HFF-Myc (cell line): ENCODE results near the gene ZNF211.

Experiments
- DNase-seq: peaks from one replicate; pipeline ENCODE4 v3.0.0-alpha.2; 2011; ENCODE audit warnings: low read depth; ENCODE audit errors: extremely low read depth
- H3K4me3 ChIP-seq: replicated peaks from 2 replicates; pipeline ENCODE4 v1.5.1; 2011; ENCODE audit warnings: low read depth, mild to moderate bottlenecking, control low read depth, low read length
- CTCF ChIP-seq: IDR thresholded peaks from 2 replicates; pipeline ENCODE4 v1.5.1; 2012; ENCODE audit warnings: mild to moderate bottlenecking, low read depth, low read length, control low read depth; ENCODE audit errors: missing control alignments

Gene ZNF211

GRCh38 chr19:57653689-57654088, 20.7 kb downstream of the ZNF211 start:
- H3K4me3 ChIP-seq: no peak overlapping the region
- TF ChIP-seq CTCF: no peak
- DNase-seq: no peak

GRCh38 chr19:57655443-57655842, 22.5 kb downstream of the ZNF211 start:
- DNase-seq: no peak
- H3K4me3 ChIP-seq: no peak overlapping the region
- TF ChIP-seq CTCF: no peak

GRCh38 chr19:57656346-57656745, 23.4 kb downstream of the ZNF211 start:
- DNase-seq: no peak
- H3K4me3 ChIP-seq: no peak overlapping the region
- TF ChIP-seq CTCF: no peak

GRCh38 chr19:57664269-57665127, 31.5 kb downstream of the ZNF211 start:
- H3K4me3 ChIP-seq: peak overlapping the region; percentile 45
- no peak for TF ChIP-seq CTCF
- DNase-seq: peak; percentile 4

GRCh38 chr19:57665261-57665806, 32.4 kb downstream of the ZNF211 start:
- H3K4me3 ChIP-seq: no peak overlapping the region
- TF ChIP-seq CTCF: no peak
- DNase-seq: no peak

- H3K4me3 ChIP-seq: no peak overlapping the region
- DNase-seq: no peak
- no peak for TF ChIP-seq CTCF
Measured at GRCh38 chr19:57667228-57667627, 34.3 kb downstream of the ZNF211 start.
